Testis (tissue), 2 donors: ENCODE measurements around the gene ADGRD1.

ENCODE experiments used
- POLR2A ChIP-seq: fragments of 450-650 bp; IDR thresholded peaks from one replicate; pipeline ENCODE4 v1.6.1; 2017; ENCODE audit warnings: antibody characterized with exemption, mild to moderate bottlenecking, moderate library complexity
- TF ChIP-seq, protein P1 (sequence below), 3 experiments: fragments of 450-650 bp in 2 of 3; fragments of 200-600 bp in 1 of 3; sonication (generic) in 1 of 3; IDR thresholded peaks; one replicate each; pipeline ENCODE4 v1.5.1; 2016 to 2019; ENCODE audit warnings: antibody characterized with exemption in 3 of 3, mild to moderate bottlenecking in 2 of 3, moderate library complexity in 1 of 3

DNA sequence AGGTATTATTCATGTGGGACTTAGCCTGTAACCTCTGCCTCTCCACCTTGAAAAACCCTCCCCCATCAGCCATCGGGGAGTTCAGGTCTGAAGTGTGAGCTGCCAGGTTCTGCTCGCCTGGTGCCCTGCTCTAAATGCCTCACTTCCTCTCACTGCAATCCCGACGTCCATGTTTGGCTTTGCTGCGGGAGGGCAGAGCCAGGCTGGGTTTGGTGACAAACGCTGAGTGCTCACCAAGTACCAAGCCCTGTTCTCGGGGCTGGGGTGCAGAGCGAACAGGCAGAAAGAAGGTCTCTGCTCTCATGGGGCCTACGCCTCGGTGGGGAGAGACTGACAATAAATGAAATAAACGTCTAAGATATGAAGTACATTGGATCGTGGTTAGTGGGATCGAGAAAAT lies 2.1 kb upstream of the ADGRD1 start:
- TF ChIP-seq, protein P1, sequence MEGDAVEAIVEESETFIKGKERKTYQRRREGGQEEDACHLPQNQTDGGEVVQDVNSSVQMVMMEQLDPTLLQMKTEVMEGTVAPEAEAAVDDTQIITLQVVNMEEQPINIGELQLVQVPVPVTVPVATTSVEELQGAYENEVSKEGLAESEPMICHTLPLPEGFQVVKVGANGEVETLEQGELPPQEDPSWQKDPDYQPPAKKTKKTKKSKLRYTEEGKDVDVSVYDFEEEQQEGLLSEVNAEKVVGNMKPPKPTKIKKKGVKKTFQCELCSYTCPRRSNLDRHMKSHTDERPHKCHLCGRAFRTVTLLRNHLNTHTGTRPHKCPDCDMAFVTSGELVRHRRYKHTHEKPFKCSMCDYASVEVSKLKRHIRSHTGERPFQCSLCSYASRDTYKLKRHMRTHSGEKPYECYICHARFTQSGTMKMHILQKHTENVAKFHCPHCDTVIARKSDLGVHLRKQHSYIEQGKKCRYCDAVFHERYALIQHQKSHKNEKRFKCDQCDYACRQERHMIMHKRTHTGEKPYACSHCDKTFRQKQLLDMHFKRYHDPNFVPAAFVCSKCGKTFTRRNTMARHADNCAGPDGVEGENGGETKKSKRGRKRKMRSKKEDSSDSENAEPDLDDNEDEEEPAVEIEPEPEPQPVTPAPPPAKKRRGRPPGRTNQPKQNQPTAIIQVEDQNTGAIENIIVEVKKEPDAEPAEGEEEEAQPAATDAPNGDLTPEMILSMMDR (IDR thresholded peaks at IDR 0.05), result no peak
- TF ChIP-seq POLR2A, result no peak
